ENCODE data around the gene SCAPER.

Gene SCAPER

GRCh38 chr15:76337696-76338485, 567.2 kb downstream of the SCAPER start:
- DNase-seq (ENCODE audit: low spot score), result no peak

GRCh38 chr15:76337059-76337695, 568.0 kb downstream of the SCAPER start:
- no peak for DNase-seq (ENCODE audit: low spot score)

DNA sequence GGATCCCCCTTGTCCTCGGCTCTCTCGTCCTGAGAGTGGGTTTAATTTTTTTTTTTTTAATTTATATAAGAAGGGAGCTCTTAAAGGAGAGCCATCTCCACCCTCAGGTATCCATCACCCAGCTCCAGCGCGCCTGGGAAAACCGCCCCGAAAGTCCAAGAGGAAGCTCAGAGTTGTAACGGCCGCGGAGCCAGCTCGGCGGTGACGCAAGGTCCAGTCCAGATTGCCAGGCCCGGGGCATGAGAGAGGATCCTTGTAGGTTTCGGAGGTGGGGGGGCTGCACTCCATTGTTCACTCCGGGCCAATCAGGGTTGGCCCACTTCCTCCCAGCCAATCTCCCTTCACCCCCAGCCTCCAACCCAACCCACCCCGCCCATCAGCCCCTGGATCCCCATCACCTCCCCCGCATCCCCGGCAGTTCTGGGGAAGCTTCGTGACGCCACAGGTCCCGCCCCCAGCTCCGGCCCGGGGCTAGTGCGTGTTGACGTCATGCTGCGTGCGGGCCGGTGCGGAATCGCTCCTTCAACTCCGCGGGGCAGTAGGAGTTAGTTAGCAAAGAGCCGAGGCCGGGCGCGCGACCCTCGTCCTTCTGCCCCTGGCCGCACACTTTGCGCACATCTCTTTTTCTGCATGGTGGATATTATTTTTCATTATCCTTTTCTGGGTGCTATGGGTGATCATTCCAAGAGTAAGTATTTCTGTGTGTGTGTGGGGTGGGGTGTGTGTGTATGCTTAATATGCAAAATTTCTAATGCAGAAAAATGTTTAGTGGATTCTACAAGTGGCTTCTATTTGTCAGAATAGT, 568.7 kb downstream of the SCAPER start, which contains the start of gene ISL2:
ISL2 (plus strand) TSS at position 520 of the 805 bp plus-strand sequence; CDS start at position 631, 111 bp downstream.
- DNase-seq (ENCODE audit: low spot score), result peak; percentile 75

GRCh38 chr15:76335307-76336253, 569.6 kb downstream of the SCAPER start:
- DNase-seq (ENCODE audit: low spot score), result no peak

DNA sequence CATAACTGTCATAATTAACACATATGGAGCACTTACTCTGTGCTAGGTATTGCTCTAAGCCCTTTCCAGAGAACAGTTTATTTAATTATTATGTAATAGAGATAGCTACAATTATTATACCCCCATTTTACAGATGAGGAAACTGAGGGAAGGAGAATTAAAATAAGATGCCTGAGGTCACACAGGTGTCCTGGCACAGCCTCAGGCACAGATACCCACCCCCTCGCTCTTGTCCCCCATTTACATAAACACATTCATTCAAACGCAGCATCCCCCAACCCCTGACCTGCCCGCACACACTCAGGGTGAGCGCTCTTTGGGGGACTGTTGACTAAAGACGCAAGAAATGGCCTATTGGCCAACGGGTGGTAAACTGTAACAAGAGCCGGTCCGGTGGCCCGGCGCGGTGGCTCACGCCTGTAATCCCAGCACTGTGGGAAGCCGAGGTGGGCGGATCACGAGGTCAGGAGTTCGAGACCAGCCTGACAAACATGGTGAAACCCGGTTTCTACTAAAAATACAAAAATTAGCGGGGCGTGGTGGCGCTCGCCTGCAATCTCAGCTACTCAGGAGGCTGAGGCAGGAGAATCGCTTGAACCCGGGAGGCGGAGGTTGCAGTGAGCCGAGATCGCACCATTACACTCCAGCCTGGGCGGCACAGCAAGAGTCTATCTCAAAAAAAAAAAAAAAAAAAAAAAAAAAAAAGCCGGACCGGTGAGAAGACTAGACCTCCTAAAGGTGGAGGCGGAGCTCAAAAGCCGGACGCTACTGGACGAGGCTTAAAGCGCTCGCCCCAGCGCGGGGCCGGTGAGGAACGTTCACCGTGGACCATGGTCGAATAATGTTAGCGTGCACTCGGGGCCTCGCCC, 570.5 kb downstream of the SCAPER start:
- no peak for DNase-seq (ENCODE audit: low spot score)

- no peak for DNase-seq (ENCODE audit: low spot score)
Observed at GRCh38 chr15:76333720-76334437, 571.3 kb downstream of the SCAPER start.

DNA sequence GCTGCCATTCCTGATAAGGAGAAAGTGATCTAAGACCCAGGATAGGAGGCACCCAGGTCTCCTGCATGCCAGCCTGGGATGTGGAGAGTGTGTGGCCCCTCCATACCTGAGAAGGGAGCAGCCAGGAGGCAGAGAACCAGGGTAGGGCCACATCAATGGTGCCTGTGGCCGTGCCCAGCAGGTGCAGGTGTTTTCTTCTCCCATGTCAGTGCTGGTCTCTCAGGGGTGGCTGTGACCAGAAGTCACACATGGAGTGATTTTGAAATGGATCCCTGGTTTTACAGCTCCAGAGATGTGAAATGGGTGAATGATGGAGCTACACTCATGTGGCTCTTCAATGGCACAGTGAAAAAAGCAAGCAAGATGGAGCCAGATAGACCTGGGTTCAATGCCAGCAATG, 571.8 kb downstream of the SCAPER start:
- DNase-seq (ENCODE audit: low spot score), result no peak

DNA sequence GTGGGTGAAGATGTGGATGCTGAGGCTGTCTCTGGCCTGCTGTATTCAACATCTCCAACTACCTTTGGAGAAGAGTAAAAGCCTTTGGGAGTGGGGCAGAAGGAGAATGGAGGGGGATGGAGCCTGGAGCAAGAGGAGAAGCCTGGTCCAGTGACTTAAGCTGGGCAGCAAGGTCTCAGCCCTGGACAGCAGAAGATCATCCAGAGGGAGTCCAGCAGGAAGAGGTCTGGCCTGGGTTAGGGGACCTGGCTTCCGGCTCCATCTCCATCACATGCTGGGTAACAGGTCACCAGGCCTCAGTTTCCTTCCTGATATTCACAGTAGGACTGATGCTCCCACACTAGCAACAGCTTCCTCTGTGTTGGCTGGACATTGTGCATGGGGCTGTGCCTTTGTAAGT, 572.3 kb downstream of the SCAPER start:
- no peak for DNase-seq (ENCODE audit: low spot score)

- no peak for DNase-seq (ENCODE audit: low spot score)
Observed at GRCh38 chr15:76330080-76330680, 575.0 kb downstream of the SCAPER start.

- DNase-seq (ENCODE audit: low spot score), result no peak
Observed at GRCh38 chr15:76328958-76329357, 576.2 kb downstream of the SCAPER start.

GRCh38 chr15:76328106-76328696, 576.9 kb downstream of the SCAPER start:
- DNase-seq (ENCODE audit: low spot score), result no peak

DNA sequence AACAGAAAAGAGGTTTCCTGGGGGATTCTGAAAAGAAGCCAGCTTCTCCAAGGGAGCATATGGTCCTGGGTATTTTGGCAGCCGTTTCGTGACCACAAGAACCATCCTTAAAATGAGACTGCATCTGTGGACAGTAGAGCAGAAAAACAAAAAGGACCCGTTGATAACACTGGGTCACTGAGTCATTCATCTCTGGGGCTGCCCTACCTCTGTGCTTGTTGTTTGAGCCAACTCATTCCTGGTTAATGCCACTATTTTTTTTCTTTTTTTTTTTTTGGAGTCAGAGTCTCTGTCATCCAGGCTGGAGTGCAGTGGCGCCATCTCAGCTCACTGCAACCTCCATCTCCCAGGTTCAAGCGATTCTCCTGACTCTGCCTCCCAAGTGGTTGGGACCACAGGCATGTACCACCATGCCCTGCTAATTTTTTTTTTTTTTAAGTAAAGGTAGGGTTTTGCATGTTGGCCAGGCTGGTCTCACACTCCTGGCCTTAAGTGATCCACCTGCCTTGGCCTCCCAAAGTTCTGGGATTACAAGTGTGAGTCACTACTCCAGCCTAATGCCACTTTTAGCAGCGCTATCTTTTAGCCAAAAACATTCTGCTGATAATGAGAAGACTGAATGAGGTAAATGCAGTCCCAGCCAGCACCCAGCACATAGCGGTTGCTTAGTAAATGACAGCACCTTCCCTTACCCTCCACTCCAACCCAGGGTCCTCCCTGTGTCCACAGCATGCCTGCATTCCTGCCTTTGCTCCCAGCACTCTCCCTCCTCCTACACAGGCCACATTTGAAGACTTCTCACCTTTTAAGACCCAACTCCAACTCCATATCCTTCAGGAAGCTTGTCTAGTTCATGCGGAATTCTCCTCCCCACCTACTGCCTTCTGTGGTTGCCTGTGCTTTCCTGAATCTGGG, 577.7 kb downstream of the SCAPER start:
- no peak for DNase-seq (ENCODE audit: low spot score)

DNA sequence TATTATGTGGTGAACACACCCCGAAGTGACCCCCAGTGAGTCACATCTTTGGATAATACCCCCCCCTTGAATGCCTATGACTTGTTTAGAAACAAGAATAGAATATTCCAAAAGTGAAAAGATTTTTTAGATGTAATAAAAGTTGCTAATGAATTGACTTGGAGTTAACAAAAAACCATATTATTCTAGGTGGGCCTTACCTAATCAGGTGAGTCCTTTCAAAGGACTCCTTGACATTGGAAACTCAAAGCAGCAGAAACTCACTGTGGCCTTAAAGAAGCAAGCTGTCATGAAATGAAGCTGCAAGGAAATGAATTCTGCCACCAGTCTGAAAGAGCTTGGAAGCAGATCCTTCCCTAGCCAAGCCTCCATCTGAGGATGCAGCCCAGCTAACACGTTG, 579.4 kb downstream of the SCAPER start:
- DNase-seq (ENCODE audit: low spot score), result no peak

DNA sequence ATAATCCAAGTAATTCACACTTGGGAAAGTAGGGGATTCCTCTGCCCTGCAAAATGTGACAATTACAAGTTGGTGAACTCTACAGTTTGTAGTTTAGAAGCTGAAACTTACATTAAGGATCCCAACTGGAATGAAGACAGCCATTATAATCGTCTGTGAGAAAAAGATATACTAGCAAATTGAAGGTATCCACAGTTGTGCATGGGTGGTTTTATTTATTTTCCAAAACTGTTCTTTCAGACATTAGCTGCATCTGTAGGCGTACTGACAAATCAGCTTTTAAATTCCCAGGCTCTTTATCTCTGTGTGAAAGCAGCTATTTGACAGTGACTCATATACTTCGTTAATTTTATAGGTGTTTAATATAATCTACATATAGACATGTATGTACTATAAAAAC, 581.1 kb downstream of the SCAPER start:
- DNase-seq (ENCODE audit: low spot score), result no peak

GRCh38 chr15:76321602-76322001, 583.5 kb downstream of the SCAPER start:
- DNase-seq (ENCODE audit: low spot score), result no peak

DNA sequence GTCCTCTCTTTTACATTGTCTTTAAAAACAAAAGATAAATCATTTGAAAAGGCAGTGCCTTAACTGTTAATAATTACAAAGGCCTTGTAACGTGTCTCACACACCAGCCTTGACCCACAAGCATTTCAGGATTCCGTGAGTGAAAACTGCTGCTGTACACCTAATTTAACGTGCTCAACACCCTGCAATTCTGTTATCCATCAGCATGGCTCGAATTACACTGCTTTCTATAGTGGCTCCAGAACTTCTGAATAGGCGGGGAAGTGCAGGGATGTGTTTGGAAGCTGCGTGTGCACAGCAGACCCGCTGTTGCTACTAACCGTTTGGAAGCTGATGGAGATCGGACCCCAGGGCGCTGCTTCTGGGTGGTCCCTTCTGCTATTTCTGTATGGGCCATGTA, 584.0 kb downstream of the SCAPER start:
- DNase-seq (ENCODE audit: low spot score), result no peak

DNA sequence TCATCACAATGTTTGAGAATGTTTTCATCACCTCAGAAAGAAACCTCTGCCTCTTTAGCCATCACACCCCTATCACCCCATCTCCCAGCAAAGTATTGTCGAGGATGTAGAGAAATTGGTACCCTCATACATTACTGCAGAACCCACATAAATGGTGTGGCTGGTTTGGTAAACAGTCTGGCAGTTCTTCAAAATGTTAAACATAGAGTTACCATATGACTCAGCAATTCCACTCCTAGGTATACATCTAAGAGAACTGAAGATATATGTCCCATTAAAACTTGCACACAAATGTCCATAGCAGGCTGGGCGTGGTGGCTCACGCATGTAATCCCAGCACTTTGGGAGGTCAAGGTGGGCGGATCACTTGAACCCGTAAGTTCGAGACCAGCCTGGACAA, 585.1 kb downstream of the SCAPER start:
- no peak for DNase-seq (ENCODE audit: low spot score)

GRCh38 chr15:76313731-76314130, 591.4 kb downstream of the SCAPER start:
- DNase-seq (ENCODE audit: low spot score), result no peak

Data from Ammon's horn (tissue), 1 donor.